ENCODE data around the gene ZMYND8.

DNA sequence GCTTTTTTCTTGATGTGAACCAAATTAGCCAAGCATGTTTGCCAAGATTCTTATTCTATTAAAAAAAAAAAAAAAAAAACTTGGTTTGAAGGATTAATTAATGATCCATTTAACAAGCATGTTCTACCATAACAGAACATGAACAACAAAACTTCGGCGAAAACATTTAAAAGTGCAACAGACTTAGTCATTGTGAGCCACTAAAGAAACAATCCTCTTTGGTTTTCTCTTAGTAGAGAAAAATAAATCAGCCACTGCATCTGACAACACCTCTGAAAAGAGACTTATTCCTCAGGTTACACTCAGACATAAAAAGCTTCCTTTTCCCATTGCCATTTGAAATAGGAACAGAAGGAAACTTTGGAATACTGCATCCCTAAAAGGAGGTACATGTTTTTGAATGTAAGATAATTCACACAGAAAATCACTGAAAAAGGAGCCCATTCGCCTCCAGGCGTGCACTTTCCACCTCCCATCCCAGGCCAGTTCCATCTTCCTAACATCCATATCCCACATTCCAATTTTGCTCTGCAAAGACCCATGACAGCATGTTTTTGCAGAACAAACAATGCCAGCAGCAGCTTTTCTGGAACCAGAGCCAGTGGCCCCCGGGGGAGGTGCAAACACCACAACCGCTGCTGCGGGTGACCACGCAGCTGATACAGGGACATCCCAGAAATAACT lies 79.5 kb downstream of the ZMYND8 start:
- TF ChIP-seq CTCF (IDR thresholded peaks at IDR 0.05 in 2 of 3, conservative IDR thresholded peaks at IDR 0.05 in 1 of 3; ENCODE audit: borderline replicate concordance in 1 of 3, insufficient read depth in 1 of 3, low read depth in 2 of 3, low read length in 2 of 3), result no peak
- no peak for TF ChIP-seq ZNF274 (IDR thresholded peaks at IDR 0.05; ENCODE audit: low read depth, low read length)

Measured in HCT116 (cell line).